ENCODE results near the gene MGMT.

MGMT gene

DNA sequence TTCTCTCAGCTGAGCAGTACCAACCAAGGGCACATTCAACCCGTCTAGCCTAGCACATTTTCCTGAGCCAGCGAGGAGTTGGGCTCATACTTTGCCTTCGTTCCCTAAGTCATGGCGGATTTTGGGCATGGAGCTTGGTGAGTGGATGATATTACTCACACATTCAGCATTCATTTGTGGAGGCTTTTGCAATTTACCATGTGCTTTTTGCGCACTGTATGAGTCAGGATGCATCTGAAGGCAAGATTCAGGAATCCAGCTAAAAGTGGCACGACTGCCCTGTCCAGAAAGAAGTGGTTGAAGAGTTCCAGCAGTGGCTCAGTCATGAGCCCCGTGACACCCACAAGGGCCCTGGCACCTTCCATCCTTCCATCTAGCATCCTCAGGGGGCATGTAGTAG lies 24.2 kb upstream of the MGMT start:
- DNase-seq (ENCODE audit: extremely low spot score), result no peak
- ChIA-PET POLR2A (no interaction called here), CTCF (no interaction called here)
- TF ChIP-seq CTCF (IDR thresholded peaks at IDR 0.05; ENCODE audit: control extremely low read depth, extremely low read depth, low read depth, missing control alignments), result no peak

DNA sequence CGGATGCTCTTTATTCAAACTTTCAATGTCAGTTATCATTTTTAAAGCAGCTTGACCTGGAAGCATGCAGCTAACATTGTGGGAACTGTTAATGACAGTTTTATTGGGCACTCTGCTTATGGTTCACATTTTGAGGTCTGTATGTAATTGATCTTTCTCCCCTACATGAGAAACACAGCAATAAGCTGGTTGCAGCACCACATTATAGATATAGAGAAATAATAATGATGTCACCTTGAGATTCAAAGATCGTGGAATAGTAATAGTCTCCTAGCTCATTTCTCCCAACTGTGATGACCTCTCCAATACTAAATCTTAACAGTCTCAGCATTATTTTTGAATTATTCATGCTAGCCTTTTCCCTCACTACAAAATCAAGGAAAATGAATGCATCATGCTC lies 22.7 kb upstream of the MGMT start:
- no peak for TF ChIP-seq CTCF (IDR thresholded peaks at IDR 0.05; ENCODE audit: control extremely low read depth, extremely low read depth, low read depth, missing control alignments)
- CTCF ChIA-PET, result interaction anchor here (1.7 kb wide), 1 partner anchor 10 kb away, joined by 8 read pairs; no protein-coding TSS in a partner anchor
- no peak for DNase-seq (ENCODE audit: extremely low spot score)
- POLR2A ChIA-PET, result no interaction called here

- TF ChIP-seq CTCF (IDR thresholded peaks at IDR 0.05; ENCODE audit: control extremely low read depth, extremely low read depth, low read depth, missing control alignments), result no peak
- ChIA-PET POLR2A (no interaction called here), CTCF (interaction anchor here (1.4 kb wide), 1 partner anchor 8 kb away, joined by 3 read pairs; no protein-coding TSS in a partner anchor)
- DNase-seq (ENCODE audit: extremely low spot score), result no peak
Observed at GRCh38 chr10:129445436-129446182, 21.4 kb upstream of the MGMT start.

DNA sequence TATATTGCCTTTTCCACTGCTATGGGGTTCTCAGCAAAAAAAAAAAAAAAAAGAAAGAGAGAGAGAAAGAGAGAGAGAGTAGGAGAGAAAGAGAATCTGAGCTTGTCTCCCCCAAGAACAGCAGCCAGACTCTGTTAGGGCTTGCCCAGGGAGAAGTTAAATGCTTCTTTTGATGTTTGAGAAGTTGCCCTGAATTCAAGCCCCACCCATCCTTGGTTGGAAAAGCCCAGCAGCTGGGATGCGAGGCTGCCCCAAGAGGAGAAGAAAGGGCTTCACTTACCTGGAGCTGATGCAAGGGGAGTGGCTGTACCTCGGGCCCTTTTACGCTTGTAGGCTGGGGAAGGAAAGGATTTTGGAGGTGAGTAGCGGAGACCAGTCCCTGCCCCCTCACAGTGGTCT lies 20.9 kb upstream of the MGMT start:
- no peak for DNase-seq (ENCODE audit: extremely low spot score)
- TF ChIP-seq CTCF (IDR thresholded peaks at IDR 0.05; ENCODE audit: control extremely low read depth, extremely low read depth, low read depth, missing control alignments), result no peak
- ChIA-PET CTCF (interaction anchor here (1.4 kb wide), 1 partner anchor 9 kb away, joined by 3 read pairs; no protein-coding TSS in a partner anchor), POLR2A (no interaction called here)

- DNase-seq (ENCODE audit: extremely low spot score), result no peak
- ChIA-PET POLR2A (no interaction called here), CTCF (no interaction called here)
- TF ChIP-seq CTCF (IDR thresholded peaks at IDR 0.05; ENCODE audit: control extremely low read depth, extremely low read depth, low read depth, missing control alignments), result no peak
Observed at GRCh38 chr10:129447486-129447885, 19.6 kb upstream of the MGMT start.

GRCh38 chr10:129448086-129448485 lies 19.0 kb upstream of the MGMT start:
- DNase-seq (ENCODE audit: extremely low spot score), result no peak
- TF ChIP-seq CTCF (IDR thresholded peaks at IDR 0.05; ENCODE audit: control extremely low read depth, extremely low read depth, low read depth, missing control alignments), result no peak
- ChIA-PET POLR2A (no interaction called here), CTCF (no interaction called here)

All from GM10248 (cell line).